KOPT-K1 (cell line): ENCODE measurements around the gene PDLIM5.
"Not testable (repeated sequence)": the region's sequence is repeated elsewhere in the genome, so short reads cannot be mapped to it uniquely, and the experiment has no call there.

Experiments
- H3K27ac ChIP-seq: fragments of 200-600 bp; sonication (generic); 2 replicates; pipeline ENCODE4 v1.5.1; 2016; ENCODE audit warnings: antibody characterized with exemption, mild to moderate bottlenecking, low read depth, low read length; ENCODE audit not compliant: poor library complexity, severe bottlenecking
- H3K36me3 ChIP-seq: fragments of 200-600 bp; sonication (generic); 2 replicates; pipeline ENCODE4 v1.5.1; 2017; ENCODE audit warnings: antibody characterized with exemption, mild to moderate bottlenecking, low read length, moderate library complexity; ENCODE audit not compliant: insufficient read depth
- H3K9me3 ChIP-seq: fragments of 200-600 bp; sonication (generic); 2 replicates; pipeline ENCODE4 v1.5.1; 2017; ENCODE audit warnings: antibody characterized with exemption, low read length, mild to moderate bottlenecking; ENCODE audit not compliant: insufficient read depth, poor library complexity, severe bottlenecking

PDLIM5 gene

DNA sequence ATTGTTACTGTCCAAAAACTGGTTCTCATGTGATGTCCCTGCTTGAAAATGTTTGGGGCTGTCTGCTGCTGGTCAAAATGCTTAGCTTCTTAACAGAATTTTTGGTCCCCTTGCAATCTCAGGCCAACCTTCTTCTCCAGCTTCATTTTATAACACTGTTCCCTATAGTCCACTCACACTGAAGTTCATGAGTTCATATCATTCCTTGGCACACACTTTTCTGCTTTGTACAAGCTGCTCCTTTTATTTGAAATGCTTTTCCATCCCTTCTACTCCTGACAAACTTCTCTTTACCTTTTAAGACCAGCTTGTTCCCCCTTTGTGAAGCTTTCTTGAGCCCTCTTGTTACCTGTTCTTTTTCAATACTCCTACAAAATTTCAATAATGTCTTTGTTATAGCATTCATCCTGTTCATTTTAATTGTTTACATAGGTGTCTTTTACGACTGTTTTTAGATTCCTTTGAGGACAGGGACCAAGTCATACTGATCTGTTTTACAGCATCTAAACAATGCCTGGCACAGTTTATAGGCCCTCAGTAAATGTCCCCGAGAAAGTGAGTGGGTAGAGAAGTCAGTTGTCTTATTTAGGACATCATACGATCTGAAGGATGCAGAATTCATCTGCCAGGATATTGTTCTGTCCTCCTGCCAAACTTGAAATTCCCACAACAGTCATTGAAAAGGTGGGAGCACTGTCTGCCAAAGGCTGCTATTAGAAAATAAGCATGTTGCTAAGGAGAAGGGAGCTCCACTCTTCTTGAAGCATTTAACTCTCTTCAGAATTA, 171.6 kb downstream of the PDLIM5 start:
- no peaks in the 10 kb centered on the region for H3K9me3 ChIP-seq
- no peak overlapping the region for H3K27ac ChIP-seq
- no peaks in the 10 kb centered on the region for H3K36me3 ChIP-seq

- Histone ChIP-seq H3K36me3 (no peaks in the 10 kb centered on the region), H3K27ac (no peak overlapping the region), H3K9me3 (no peaks in the 10 kb centered on the region)
Observed at GRCh38 chr4:94626942-94627341, 175.2 kb downstream of the PDLIM5 start.

DNA sequence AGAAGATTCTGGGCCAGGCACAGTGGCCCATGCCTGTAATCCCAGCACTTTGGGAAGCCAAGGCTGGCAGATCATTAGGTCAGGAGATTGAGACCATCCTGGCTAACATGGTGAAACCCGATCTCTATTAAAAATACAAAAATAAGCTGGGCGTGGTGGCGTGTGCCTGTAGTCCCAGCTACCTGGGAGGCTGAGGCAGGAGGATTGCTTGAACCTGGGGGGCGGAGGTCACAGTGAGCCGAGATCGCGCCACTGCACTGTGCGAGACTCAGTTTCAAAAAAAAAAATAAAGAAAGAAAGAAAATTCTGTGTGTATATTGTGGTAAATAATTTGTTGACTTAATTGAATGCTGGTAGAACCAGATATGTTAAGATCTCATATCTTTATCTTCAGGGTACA, 177.3 kb downstream of the PDLIM5 start:
- not testable (repeated sequence) for H3K36me3 ChIP-seq, H3K9me3 ChIP-seq, H3K27ac ChIP-seq

DNA sequence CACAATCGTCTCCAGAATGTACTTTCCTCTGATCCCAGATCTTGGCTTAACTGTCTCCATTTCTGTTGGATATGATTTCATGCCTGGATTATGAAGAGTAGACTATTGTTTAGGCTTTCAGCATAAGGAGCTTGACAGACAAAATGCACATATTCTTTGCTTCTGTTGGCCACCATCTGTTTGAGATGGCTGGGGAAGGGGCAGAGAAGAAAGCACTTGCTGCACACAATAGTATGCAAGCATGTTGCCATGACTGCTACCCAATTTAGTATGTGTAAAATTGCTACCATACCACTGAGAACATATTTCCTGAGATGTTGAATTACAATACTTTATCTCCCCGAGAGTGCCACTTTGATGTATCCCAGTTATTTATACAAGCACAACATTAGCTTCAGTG, 178.1 kb downstream of the PDLIM5 start:
- no peak overlapping the region for H3K27ac ChIP-seq
- H3K36me3 ChIP-seq: no peaks in the 10 kb centered on the region
- H3K9me3 ChIP-seq: no peaks in the 10 kb centered on the region

- Histone ChIP-seq H3K27ac (no peak overlapping the region), H3K36me3 (no peaks in the 10 kb centered on the region), H3K9me3 (no peaks in the 10 kb centered on the region)
Observed at GRCh38 chr4:94634271-94634670, 182.5 kb downstream of the PDLIM5 start.

DNA sequence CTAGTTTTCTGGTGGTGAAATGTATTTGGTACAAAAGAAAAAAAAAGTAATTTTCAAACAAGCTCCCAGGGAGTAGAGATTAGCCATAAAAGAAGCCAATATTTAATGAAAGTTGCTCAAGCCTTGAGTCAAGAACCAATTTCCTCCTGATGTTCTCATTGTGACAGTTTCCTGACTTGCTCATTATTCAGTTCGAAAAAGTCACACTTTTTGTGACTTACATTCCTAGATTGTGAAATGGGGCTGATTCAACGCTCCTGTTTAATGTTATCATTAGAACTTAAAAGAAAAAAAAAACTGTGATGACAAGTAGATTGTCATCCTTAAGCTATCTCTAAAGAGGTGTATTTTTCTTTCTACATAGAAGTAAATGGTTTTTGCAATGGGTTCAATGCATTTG, 183.4 kb downstream of the PDLIM5 start:
- H3K9me3 ChIP-seq: no peaks in the 10 kb centered on the region
- H3K36me3 ChIP-seq: no peaks in the 10 kb centered on the region
- H3K27ac ChIP-seq: no peak overlapping the region

- no peak overlapping the region for H3K27ac ChIP-seq
Observed at GRCh38 chr4:94636004-94636403, 184.3 kb downstream of the PDLIM5 start.

DNA sequence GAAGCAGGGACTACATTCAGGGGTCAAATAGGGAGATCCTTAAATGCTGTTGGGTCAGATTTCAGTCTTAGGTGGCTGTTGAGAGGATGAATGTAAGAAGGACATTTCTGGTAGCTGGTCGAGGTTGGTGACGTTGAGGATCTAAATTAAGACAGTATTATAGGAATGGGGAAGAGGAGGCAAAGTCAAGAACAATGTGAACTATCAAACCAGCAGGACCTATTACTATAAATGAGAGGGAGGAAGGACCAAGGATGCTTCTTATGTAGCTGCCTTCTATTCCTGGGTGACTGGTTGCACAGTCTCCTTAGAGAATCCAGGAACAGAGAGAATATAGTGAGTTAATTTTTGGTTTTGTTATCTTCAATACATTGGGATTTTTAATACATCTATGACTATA, 187.6 kb downstream of the PDLIM5 start:
- Histone ChIP-seq H3K27ac (no peak overlapping the region), H3K9me3 (no peaks in the 10 kb centered on the region), H3K36me3 (no peaks in the 10 kb centered on the region)

More at GRCh38 chr4:94636004-94636403, 184.3 kb downstream of the PDLIM5 start:
- H3K36me3 ChIP-seq: no peaks in the 10 kb centered on the region
- H3K9me3 ChIP-seq: no peaks in the 10 kb centered on the region

DNA sequence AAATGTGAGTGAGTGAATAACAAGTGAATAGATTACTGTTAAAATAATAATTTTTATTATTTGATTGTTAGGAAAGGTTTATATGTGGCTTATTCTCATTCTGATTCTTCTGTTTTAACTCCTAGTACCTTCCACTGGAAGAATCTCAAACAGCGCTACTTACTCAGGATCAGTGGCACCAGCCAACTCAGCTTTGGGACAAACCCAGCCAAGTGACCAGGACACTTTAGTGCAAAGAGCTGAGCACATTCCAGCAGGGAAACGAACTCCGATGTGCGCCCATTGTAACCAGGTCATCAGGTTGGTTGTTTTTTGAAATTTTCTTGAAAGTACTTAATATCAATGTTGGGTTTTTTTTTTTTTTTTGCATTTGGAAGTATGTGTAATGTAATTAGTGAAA, 188.4 kb downstream of the PDLIM5 start:
- Histone ChIP-seq H3K36me3 (no peaks in the 10 kb centered on the region), H3K27ac (no peak overlapping the region), H3K9me3 (no peaks in the 10 kb centered on the region)

GRCh38 chr4:94641702-94642560, 190.2 kb downstream of the PDLIM5 start:
- Histone ChIP-seq H3K36me3 (no peaks in the 10 kb centered on the region), H3K27ac (no peak overlapping the region), H3K9me3 (no peaks in the 10 kb centered on the region)

GRCh38 chr4:94642561-94642866, 190.8 kb downstream of the PDLIM5 start:
- no peaks in the 10 kb centered on the region for H3K36me3 ChIP-seq

GRCh38 chr4:94648699-94649098, 197.0 kb downstream of the PDLIM5 start:
- Histone ChIP-seq H3K27ac (no peak overlapping the region), H3K36me3 (no peaks in the 10 kb centered on the region), H3K9me3 (no peaks in the 10 kb centered on the region)

More at GRCh38 chr4:94642561-94642866, 190.8 kb downstream of the PDLIM5 start:
- Histone ChIP-seq H3K9me3 (no peaks in the 10 kb centered on the region), H3K27ac (no peak overlapping the region)

DNA sequence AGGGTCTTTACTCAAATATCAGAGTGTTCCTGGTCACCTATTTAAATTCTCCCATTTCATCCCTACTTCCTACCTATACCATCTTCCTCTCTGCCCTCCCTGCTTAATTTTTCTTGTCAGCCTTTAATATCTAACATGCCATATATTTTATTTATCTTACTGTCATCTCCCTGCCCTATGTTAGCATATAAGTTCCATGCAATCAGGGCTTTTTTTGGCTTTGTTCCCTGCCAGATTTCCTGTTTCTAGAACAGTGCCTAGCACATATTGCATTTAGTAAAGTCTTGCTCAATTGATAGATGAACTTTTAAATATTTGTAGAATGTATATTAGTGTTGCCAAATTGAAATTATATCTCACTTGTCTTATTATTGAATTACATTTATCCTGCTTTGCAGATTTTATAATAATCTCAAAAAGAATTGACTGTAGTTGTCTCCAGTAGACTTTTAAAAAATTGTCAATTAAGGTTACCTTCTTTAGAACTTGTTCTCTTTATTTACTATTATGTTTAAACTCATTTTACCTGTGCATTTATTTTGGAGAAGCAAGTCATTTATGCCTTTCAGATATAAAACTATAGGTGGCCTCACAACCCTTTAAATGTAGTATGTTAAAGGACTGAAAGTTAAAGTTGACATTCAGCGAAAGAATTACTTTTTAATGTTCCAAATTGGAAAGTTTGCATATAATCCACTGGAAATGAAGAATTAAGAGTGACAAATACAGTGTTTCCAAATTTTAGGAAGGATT, 197.8 kb downstream of the PDLIM5 start:
- H3K36me3 ChIP-seq: no peaks in the 10 kb centered on the region
- H3K27ac ChIP-seq: no peak overlapping the region
- H3K9me3 ChIP-seq: no peaks in the 10 kb centered on the region

GRCh38 chr4:94650134-94650495, 198.4 kb downstream of the PDLIM5 start:
- no peaks in the 10 kb centered on the region for H3K9me3 ChIP-seq
- no peaks in the 10 kb centered on the region for H3K36me3 ChIP-seq
- no peak overlapping the region for H3K27ac ChIP-seq

DNA sequence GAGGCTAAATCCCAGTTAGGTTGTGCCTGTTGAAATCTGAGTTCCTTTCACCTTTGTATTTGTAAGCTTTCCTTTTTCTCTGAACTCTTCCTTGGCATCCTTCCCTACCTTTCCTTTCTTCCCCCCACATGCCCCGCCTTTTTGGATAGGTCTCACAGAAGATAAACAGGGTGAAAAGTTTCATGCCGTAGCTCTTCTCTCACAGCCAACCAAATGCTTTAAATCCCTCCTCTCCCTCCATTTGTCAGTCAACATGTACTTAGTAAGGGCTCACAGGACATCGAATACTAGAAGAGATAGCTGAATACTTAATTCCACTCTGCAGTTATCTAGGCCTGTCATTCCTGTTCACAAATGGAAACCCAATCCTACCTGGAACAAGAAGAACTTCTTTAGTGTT, 198.9 kb downstream of the PDLIM5 start:
- Histone ChIP-seq H3K36me3 (no peaks in the 10 kb centered on the region), H3K27ac (no peak overlapping the region)

More for the DNA sequence above, 198.9 kb downstream of the PDLIM5 start:
- no peaks in the 10 kb centered on the region for H3K9me3 ChIP-seq
